AG10803 (cell line): ENCODE measurements around the gene VWA2.

Source experiments
- DNase-seq: peaks from one replicate; pipeline ENCODE4 v3.0.0; 2010; ENCODE audit warnings: low read depth
- H3K4me3 ChIP-seq: 2 replicates; pipeline ENCODE4 v1.5.1; 2011; ENCODE audit warnings: mild to moderate bottlenecking, low read length, control low read depth
- TF ChIP-seq, protein P1 (sequence below): conservative IDR thresholded peaks from 2 replicates; pipeline ENCODE4 v1.5.1; 2011; ENCODE audit warnings: mild to moderate bottlenecking, low read length, control low read depth, inconsistent platforms

Gene VWA2

GRCh38 chr10:114274616-114275453 lies 35.8 kb downstream of the VWA2 start:
- TF ChIP-seq, protein P1, sequence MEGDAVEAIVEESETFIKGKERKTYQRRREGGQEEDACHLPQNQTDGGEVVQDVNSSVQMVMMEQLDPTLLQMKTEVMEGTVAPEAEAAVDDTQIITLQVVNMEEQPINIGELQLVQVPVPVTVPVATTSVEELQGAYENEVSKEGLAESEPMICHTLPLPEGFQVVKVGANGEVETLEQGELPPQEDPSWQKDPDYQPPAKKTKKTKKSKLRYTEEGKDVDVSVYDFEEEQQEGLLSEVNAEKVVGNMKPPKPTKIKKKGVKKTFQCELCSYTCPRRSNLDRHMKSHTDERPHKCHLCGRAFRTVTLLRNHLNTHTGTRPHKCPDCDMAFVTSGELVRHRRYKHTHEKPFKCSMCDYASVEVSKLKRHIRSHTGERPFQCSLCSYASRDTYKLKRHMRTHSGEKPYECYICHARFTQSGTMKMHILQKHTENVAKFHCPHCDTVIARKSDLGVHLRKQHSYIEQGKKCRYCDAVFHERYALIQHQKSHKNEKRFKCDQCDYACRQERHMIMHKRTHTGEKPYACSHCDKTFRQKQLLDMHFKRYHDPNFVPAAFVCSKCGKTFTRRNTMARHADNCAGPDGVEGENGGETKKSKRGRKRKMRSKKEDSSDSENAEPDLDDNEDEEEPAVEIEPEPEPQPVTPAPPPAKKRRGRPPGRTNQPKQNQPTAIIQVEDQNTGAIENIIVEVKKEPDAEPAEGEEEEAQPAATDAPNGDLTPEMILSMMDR: no peak
- DNase-seq: no peak
- no peak overlapping the region for H3K4me3 ChIP-seq

DNA sequence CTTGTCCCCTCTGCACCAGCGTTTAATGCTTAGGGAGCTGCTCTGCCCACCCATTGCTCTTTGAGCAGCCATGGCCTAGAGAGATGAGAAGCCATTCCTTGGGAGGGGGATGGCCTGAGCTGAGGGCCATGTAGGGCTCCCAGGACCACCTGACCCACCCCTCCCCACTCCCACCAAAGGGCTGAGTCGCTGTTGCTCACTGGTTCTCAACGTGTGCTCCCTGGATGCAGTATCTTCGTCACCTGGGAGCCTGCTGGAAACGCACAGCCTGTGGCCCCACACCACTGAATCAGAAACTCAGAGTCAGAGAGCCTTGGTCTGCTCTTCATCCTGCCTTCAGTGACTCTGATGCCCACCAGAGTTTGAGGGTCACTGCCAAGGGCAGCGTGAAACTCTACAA lies 37.0 kb downstream of the VWA2 start:
- TF ChIP-seq, protein P1: no peak
- DNase-seq: no peak
- no peak overlapping the region for H3K4me3 ChIP-seq

- no peak for DNase-seq
- no peak overlapping the region for H3K4me3 ChIP-seq
- TF ChIP-seq, protein P1: no peak
These were observed 37.6 kb downstream of the VWA2 start for GRCh38 chr10:114276671-114277070.

- TF ChIP-seq, protein P1: no peak
- no peak overlapping the region for H3K4me3 ChIP-seq
- no peak for DNase-seq
These were observed 39.3 kb downstream of the VWA2 start for GRCh38 chr10:114278140-114278883.

DNA sequence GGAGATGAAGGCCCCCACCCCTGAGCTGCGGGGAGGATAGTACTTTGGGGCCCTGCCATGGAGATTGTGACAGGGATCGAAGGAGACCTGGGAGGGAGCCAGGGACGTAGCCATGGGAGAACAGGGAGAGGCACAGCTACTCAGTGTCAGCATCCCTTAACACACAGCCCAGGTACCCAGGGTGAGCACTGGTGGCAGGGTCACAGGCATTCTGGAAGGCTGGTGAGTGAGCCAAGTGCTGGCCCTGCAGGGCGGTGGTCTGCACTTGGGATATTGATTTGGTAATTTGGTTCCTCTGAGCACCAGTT lies 39.8 kb downstream of the VWA2 start:
- TF ChIP-seq, protein P1: no peak
- no peak for DNase-seq
- H3K4me3 ChIP-seq: no peak overlapping the region

DNA sequence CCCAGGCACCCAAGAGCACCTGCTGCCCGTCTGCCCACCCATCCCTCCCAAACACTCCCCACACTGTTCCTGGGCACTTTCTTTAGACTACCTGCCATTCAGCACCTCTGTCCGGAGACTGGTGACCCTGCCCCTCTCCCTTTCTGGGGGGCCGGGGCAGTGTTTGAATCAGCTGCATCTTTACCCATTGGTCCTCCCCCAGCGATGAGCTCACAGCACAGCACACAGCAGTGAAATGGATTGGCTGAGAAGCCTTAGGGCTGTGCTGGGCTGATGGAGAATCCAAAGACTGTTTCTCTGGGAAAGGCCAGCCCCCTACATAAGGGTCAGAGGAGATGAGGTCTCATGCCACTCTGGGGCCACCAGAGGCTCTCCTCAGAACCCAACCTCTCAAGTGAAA lies 40.2 kb downstream of the VWA2 start:
- no peak overlapping the region for H3K4me3 ChIP-seq
- TF ChIP-seq, protein P1: no peak
- no peak for DNase-seq
